HG02885 (cell line): Measurements from ENCODE around the gene TDRD6.

Experiments
- ATAC-seq: cut with Tn5 transposase; IDR thresholded peaks from one replicate; pipeline ENCODE4 v1.9.1; 2021; ENCODE audit warnings: mild to moderate bottlenecking; ENCODE audit not compliant: unreplicated experiment, poor library complexity

TDRD6 gene

DNA sequence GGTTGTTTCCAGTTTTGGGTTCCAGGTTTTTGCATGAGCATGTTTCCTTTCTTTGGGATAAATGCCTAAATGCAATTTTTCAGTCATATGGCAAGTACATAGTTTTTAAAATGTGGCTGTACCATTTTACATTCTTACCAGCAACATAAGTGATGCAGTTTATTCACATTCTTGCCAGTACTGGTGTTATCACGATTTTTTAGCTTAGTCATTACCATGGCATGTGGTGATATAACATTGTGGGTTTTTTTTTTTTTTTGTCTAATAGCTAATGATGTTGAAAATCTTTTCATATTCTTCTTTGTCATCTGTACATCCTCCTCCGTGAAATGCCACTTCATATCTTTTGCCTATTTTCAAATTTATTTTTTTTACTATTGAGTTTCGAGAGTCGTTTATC, 2.9 kb upstream of the TDRD6 start:
- no peak for ATAC-seq

DNA sequence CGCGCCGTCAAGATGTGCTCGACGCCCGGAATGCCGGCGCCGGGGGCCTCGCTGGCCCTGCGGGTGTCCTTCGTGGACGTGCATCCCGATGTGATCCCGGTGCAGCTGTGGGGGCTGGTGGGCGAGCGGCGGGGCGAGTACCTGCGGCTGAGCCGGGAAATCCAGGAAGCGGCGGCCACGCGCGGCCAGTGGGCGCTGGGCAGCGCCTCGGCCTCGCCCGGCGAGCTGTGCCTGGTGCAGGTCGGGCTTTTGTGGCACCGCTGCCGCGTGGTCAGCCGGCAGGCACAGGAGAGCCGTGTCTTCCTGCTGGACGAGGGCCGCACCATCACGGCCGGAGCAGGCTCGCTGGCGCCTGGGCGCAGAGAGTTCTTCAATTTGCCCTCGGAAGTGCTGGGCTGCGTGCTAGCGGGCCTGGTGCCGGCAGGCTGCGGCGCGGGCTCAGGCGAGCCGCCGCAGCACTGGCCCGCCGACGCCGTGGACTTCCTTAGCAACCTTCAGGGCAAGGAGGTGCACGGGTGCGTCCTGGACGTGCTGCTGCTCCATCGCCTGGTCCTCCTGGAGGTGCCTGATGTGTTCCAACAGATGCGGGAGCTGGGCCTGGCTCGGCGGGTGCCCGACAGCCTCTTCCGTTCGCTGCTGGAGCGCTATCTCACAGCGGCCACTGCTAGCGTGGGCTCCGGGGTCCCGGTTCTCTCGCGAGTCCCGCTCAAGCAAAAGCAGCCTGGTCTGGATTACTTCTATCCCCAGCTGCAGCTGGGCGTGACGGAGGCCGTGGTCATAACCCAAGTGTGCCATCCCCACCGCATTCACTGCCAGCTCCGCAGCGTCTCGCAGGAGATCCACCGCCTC, 656 bp downstream of the TDRD6 start:
- no peak for ATAC-seq

DNA sequence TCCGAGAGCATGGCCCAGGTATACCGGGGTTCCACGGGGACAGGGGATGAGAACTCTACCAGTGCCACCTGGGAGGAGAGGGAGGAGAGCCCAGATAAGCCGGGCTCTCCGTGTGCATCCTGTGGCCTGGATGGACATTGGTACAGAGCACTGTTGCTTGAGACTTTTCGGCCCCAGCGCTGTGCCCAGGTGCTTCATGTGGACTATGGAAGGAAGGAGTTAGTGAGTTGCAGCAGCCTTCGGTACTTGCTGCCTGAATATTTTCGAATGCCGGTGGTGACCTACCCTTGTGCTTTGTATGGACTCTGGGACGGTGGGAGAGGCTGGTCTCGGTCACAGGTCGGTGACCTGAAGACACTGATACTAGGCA, 1.3 kb downstream of the TDRD6 start:
- no peak for ATAC-seq

DNA sequence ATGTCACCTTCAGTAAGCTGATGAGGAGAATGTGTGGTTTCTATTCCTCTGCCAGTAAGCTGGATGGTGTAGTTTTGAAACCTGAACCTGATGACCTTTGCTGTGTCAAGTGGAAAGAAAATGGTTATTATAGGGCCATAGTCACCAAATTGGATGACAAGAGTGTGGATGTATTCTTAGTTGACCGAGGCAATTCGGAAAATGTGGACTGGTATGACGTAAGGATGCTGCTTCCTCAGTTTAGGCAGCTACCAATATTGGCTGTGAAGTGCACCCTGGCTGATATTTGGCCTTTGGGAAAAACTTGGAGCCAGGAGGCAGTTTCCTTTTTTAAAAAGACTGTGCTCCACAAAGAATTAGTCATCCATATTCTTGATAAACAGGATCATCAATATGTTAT, 2.0 kb downstream of the TDRD6 start:
- ATAC-seq = no peak

DNA sequence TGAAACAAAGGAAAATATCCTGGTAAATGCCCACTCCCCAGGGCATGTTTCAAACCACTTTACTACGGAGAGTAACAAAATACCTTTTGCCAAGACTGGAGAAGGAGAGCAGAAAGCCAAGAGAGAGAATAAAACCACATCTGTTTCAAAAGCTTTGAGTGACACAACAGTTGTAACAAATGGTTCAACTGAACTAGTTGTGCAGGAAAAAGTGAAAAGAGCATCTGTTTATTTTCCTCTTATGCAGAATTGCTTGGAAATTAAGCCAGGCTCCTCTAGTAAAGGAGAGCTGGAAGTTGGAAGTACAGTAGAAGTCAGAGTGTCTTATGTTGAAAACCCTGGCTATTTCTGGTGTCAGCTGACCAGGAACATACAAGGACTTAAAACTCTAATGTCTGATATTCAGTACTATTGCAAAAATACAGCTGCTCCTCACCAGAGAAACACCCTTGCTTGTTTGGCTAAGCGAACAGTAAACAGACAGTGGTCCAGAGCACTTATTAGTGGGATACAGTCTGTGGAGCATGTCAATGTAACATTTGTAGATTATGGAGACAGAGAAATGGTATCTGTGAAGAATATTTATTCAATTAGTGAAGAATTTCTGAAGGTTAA, 2.6 kb downstream of the TDRD6 start:
- ATAC-seq = no peak

DNA sequence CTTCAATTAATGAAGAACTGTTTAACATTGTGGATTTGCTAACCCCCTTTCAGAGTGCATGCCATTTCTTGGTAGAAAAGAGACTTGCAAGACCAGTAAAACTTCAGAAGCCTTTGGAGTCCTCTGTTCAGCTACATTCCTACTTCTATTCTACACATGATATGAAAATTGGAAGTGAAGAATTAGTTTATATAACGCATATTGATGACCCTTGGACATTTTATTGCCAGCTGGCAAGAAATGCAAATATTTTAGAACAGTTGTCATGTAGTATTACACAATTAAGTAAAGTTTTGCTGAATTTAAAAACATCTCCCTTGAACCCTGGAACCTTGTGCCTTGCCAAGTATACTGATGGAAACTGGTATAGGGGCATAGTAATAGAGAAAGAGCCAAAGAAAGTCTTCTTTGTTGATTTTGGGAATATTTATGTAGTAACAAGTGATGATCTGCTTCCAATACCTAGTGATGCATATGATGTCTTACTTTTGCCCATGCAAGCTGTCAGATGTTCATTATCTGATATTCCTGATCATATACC, 3.3 kb downstream of the TDRD6 start:
- ATAC-seq = no peak

DNA sequence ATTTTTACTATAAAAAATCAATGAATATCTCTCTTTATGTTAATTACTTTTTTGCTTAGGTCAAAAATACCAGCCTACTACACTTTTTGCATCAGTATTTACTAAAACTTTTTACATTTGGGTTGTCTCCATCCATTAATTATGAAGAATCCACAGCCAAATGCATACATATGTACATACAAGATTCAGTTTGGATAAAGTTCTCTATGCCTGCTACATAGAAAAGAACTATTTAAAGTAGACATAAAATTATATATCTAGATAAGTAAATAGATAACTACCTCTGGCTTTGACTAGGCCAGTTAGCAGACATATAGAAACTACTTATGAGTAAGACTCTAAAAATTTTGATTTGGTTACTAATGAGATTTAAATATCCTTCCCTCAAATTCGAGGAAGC, 12.3 kb downstream of the TDRD6 start:
- no peak for ATAC-seq

DNA sequence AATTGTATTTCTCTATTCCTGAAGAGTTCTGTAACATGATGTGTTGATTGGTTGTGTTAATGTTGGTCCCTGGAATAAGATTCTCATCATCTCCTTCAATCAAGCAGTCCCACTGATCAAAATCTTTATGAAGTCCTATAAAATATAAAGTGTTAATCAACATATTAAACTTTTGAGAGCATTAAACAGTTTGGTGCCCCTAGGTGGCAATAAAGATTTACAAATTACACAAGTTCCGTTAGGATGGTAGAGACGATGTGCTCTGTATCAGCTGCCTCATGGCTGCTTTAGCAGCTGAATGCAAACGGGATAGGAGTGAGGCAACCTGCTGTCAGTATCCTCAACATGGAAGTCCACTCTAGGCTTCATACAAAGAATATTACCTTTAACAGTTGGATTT, 16.9 kb downstream of the TDRD6 start:
- ATAC-seq = peak; percentile 42

DNA sequence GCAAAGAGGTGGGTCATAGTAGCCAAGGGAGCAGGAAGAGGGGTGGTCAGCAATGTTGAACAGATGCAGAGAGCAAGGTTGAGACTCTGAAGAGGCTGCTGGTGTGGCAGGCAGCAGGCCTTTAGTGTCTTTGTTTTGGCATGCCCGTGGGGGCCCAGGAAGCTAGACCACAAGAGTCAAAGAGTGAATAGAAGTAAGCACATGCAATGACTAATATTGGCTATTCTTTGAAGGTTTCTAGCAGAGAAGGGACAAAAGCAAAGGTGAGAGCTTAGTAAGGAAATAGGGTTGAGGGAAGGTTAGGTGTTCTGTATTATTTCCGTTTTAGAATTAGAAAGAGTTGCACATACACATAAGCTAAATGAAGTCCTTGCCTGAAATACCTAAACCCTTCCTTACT, 18.8 kb downstream of the TDRD6 start:
- no peak for ATAC-seq

DNA sequence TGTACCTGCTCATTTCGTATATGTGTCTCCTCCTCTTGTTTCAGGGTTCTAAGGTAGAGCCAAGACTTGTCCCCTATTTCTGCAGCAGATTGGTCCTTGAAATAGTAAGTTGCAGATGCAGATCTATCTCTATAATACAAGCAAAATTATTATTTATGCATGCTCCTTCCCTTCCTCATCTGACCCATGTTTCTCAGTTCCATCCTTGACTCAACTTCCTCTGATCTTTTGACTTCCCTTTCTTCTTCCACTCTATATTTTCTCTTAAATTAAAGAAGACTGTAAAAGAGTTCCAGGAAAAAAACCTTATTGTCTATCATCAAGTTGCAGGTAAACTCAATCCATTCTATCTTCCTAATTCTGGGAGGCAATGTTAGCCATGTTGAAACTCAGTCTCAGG, 23.8 kb downstream of the TDRD6 start:
- no peak for ATAC-seq

DNA sequence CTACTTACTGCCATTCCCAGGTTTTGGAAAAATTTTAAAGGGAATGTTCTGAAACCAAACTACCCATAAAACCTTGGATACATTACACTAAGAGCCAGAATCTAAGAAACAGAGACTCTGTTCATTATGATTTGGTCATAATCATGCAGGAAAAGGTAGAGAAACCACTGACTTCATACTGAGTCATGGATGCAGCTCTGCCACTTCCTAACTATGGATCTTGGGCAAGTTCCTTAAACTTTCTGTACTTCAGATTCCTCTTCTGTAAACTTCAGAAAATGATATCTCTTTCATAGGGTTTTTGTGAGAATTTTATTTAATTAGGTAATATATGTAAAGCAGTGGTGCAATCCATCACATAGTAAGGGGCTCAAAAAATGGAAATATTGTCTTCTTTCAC, 27.5 kb downstream of the TDRD6 start:
- ATAC-seq = no peak

DNA sequence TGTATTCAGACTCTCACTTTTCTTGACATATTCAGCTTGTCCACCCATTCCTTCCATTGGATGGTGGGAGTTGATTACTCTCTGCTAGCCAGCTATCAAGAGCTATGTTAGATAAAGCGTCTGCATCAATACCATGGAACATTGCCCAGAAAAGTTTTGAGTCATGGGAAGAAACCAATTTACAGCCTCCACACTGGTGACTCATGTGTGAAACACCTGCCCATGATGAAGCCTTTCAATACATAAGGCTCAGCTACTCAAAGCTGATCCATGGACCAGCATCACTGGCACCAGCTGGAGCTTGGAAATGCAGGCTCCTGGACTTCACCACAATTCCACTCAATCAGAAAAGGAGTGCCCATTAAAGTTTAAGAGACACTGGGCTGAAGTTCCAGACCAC, 31.4 kb downstream of the TDRD6 start:
- ATAC-seq = no peak

DNA sequence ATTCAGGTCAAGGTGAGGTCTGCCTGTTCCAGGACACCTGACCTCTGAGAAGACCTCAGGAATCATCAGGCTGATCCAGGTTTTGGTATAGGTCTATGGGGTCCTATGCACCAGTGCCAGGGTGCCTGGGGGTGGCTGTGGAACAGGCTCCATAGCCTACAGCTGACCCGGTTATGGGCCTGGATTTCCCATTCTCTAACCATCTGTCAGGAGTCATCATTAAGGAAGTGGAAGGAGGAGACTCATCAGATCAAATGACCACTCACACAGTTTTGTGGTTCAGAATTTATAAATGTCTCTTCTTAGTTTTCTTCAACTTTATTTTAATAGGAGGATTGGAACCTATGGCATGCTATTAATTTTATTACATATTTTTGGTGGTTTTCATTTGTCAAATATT, 32.7 kb downstream of the TDRD6 start:
- no peak for ATAC-seq

DNA sequence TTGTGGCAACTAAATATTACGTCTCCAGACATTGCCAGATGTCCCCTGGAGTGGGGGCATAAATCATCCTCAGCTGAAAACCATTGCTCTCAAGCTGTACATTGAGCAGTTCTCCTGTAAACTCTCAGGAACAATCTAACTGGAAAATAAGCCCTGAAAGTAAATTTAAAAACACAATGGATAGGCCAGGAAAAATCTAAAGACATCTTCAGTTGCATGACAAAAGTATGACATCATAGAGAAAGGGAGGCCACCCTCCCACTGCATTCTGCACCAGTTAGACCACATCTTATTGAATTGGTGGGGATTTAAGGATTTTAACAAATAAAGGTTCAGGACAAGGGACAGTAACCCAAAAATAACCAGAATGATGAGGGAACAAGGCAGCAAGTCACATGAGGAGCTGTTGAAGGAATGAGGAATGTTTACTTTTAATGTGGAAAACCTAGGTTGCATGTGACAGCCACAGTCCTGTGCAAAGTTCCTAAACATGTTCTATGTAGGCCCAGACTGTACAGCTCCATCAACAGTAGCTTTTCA, 42.2 kb downstream of the TDRD6 start:
- ATAC-seq = no peak

DNA sequence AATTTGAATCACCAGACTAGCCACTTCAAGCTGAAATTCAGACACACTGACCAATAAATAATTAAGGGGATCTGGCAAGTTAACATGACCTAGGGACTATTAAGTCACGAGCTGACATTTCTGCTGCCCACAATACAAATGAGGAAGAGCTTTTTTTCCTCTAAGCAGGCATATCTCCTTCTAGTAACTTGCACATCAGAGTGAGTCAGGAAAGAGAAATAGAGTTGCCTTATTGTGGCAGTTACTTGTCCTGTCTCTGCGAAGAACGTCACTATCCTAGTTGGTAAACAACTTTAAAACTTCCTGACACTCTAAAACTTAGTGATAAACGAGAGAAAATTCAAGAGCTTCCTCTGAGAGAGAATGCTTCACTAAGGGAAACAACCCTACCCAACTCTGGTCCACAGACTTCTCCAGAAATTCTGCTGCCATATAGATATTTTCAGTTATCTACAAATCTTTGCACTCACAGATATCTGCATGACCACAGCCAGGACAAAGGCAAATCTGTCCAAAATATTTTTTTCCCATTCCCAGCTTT, 43.3 kb downstream of the TDRD6 start:
- no peak for ATAC-seq

DNA sequence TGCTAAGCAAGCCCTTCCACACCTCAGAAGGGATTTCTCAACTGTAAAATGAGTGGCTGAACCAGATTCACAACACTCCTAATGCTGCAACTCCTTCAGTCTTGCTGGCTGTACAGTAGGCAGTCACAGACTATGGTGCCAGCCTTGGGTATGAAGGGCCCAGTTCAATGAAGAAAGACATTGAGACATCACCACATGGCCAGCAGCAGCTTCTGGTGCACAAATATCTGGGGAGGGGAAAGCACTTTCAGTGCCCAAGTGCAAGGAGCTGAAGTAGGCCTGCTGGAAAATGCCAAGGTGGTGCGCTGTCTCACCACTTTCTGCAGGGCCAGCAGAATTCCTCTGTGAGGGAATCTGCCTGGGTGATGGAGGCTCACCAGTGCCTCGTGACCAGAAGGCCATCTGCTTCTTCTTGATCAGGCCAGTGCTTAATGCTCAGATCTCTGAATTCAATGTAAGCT, 45.7 kb downstream of the TDRD6 start:
- no peak for ATAC-seq

DNA sequence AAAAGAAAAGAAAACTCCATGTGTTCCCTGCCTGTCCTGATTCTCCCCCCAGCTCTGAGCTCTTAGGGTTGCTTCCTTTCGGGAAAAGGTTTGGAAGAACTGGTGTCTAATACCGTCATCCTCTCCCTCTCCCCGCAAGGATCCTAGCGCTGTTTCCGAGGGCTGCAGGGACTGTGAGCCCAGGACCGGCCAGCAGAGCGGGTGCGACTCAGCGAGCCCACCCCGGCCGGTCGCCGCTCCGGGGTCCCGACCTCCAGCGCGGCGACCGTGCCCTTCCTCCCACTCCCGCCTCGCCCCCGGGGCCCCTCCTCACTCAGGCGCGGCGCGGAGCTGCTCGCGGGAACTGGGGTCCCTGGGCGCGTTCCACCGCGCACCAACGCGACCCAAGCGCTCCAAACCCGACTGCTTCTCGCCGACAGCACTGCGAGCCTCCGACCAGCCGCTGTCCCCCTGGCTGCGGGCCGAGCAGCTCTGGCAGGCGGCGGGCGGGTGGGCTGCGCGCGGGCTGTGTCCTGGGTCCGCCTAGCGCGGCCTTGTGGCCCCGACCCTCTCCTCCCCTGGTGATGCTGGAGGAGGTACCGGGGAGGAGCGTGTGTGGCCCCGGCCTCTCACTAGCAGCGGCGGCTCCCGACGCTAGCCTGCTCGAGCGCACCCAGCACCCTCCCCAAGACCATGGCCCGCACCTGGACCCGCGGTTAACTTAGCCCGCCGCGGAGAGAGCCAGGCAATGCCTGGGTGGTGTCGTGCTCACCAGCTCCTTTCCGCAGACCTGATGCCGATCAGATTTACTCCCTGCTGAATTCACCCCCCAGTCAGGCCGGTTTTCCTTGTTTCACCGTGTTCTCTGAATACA, 47.4 kb downstream of the TDRD6 start, which contains the start of gene PLA2G7:
PLA2G7 (minus strand) TSS at position 509 of the 853 bp plus-strand sequence. CDS start 12,484 bp downstream, outside the sequence.
- no peak for ATAC-seq

DNA sequence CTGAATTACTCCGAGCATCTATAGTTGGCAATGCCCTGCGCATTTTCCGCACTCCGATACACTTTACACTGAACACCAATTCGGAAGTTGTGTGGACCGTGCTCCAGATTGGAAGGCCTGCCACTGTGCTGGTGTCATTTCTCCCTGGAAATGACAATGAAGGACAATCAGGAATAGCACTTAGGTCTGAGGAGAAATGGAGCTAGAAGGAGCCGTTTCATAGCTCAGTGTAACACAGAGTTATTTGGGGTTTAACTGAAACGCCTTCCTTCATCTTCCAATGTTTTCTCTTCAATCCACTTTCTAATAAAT, 48.0 kb downstream of the TDRD6 start:
- no peak for ATAC-seq

DNA sequence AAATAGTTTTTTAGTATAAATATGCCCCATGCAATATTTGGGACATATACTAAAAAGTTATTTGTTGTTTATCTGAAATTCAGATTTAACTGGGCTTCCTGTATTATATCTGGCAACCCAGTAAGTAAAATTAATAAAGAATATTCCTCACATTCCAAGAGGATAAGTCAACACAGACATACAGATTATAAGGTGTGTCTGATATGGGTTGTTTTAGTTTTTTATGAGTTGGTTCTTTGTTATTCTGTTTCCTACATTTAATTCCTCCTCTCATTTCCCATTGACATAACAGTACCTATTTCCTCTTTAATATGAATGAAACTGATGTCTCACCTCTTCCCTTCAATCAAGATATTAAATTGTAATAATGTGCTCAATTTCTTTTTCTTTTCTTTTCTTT, 49.2 kb downstream of the TDRD6 start:
- ATAC-seq = no peak

DNA sequence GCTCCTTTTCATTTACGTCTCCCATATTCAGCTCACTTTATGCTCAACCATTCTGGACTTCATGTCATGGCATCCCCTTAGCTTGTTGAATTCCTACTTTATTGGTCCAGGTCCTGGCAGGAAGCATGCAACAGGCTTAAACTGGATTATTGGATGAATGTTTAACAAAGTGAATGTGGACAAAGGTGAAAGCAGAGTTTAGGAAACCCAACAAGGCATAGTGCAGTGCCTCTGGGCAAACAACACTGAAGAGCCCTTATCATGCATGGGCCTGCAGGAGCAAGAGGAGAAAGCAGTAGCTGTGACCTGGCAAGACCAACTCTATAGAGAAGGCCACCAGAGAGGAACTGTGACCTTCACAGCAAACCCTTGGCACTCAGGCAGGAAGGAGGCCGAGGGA, 53.8 kb downstream of the TDRD6 start:
- no peak for ATAC-seq
